Hematopoietic multipotent progenitor cell treated with erythropoietin and hydrocortisone succinate and interleukin-3 and kit ligand, for 15 days (in vitro differentiated cells): ENCODE results near the gene SSTR3.
A peak's percentile ranks its signal among the peaks of the same experiment; 100 is the strongest.
"Not testable (repeated sequence)": the region's sequence is repeated elsewhere in the genome, so short reads cannot be mapped to it uniquely, and the experiment has no call there.

Experiments
- DNase-seq: peaks from one replicate; pipeline ENCODE4 v3.0.0-alpha.2; 2015; ENCODE audit warnings: low spot score

The SSTR3 gene

DNA sequence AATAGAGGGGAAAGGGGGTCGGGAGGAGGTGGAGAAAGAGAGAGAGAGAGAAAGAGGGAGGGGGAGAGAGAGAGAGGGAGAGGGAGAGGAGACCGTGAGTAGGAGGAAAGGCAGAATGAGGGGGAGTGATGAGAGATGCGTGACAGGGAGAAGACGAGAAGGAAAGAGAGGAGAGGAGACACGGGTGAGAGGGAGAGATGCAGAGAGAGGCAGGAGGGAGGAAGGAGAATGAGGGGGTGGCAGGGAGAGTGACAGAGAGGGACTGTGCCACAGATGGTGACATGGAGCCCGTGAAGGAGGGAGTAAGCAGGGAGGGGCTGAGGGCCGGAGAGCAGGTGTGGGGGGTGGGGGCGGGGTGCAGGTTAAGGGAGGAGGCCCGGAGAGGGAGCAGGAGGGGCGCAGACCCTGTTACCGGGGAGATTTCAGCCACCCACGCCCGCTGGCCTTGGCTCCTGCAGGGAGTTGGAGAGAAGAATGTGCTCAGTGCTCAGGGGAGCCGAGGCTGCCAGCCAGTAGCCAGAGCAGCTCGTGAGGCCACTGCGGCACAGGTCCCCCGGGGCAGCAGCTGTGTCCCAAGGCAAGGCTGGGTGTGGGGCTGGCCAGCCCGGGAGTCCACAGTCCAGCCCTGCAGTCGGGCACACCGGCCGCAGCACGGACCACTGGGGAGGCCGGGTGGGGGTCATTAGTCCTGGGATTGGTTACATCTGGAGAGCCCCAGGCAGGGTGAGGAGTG lies at the start of gene SSTR3:
SSTR3 (minus strand) TSS at position 304 of the 733 bp plus-strand sequence. CDS start 4,674 bp downstream, outside the sequence.
- no peak for DNase-seq

DNA sequence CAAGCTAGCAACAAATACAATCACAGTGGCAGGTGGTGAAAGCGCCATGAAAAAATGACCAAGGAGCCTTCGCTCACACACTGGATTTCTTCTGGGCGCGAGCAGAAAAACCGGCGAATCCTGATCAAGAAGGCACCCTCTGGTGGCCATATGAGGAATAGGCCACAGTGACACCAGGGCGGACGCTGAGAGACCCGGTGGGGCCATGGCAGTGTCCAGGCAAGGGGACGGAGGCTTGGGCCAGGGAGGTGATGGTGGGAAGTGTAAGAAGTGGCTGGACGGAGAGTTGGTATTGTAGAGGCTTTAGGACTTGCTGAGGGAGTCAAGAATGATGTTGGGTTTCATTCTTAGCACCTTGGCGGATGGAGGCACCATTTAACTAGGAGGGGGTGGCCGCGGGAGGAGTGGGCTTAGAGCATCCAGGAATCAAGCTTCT lies 48.6 kb upstream of the SSTR3 start:
- DNase-seq, result peak; percentile 59

DNA sequence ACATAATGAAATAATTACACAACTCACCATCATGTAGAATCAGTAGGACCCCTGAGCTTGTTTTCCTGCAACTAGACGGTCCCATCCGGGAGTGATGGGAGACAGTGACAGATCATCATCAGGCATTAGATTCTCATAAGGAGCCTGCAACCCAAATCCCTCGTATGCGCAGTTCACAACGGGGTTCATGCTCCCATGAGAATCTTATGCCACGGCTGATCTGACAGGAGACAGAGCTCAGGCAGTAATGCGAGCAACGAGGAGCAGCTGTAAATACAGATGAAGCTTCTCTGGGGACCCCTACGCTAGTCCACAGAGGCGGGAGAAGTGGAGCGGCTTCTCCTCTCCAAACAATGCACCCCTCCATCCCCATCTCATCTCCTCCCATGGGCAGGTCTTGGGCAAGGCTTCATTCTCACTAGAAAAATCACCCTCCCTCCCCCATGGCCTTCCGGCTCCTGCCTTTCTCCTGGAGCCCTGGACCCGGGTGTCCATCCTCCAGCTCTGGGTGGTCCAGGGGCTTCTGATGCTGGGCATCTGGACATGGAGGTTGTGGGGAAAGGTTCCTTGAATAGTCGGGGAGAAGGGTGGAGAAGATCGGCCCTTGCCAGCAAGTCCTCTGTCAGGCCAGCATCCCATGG lies 48.0 kb upstream of the SSTR3 start:
- DNase-seq, result no peak

DNA sequence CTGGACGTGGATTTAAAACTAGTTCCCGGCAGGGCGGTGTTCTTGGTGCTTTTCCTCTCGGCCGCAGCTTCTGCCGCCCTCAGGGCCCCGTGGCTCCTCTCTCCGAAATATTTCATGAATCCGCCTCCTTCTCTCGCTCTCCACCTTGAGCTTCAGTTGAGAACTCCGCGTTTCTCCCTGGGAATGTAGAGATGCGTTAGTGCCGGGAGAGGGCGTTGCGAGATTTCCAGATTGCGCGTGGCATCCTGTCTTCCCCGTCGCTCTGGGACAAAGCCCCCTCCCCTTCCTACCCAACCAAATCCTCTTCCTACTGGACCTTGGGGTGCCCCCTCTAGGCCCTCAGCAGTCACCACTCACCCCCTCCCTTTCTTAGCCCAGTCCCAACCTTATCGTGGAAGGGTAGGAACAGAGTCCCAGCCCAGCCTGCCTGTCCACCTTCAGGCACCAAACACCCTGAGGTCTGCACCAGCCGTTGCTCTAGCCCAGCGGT lies 47.3 kb upstream of the SSTR3 start:
- DNase-seq, result no peak

DNA sequence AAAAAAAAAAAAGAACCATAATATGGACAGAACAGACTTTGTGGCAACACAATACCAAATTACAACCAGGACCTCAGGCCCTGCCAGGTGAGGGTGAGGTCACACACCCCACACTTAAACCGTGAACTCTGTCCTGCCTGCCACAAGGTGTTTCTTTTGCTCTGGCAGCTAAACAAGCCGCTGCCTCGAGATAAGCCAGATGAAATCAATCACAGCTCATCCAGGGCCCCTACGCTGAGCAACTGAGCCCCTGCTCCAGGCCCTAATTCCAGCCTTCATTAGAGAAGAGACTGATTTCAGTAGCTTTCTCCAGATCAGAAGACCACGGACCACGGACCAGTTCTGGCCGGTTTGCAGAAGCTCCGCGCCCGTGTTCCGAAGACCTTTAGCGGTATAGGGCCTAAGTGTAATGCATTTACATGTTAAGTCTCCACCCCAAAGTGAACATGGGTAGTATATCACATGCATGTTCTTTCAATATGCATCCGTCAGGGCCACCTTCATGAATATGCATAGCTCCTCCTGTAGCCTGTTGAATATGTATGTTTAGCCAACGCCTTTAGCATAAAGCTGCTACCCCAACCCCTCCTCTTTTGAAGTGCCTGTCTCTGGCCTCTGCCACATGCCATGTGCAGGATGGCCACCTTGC lies 46.6 kb upstream of the SSTR3 start:
- DNase-seq, result no peak

DNA sequence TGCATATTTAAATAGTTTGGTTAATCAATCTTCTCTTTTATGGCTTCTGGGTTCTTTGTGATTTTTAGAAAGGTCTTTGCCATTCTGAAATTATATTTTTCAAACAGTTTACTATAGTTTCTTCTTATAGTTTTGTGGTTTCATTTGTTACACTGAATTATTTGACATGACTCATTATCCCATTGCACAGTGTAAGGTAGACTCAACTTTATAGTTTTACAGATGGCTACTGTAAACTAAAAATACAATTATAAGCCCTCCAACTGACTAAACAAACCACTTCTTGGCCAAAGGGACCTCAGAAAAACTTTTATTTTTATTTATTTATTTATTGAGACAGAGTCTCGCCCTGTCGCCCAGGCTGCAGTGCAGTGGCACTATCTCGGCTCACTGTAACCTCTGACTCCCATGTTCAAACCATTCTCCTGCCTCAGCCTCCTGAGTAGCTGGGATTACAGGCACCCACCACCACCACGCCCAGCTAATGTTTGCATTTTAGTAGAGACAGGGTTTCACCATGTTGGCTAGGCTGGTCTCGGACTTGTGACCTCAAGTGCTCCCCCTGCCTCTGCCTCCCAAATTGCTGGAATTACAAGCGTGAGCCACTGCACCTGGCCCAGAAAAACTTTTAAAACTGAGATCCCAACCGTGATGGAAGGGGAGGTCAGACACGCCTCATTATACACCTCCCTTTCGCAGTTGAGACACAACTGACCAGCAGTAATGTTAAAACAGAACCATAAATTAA lies 45.9 kb upstream of the SSTR3 start:
- no peak for DNase-seq

DNA sequence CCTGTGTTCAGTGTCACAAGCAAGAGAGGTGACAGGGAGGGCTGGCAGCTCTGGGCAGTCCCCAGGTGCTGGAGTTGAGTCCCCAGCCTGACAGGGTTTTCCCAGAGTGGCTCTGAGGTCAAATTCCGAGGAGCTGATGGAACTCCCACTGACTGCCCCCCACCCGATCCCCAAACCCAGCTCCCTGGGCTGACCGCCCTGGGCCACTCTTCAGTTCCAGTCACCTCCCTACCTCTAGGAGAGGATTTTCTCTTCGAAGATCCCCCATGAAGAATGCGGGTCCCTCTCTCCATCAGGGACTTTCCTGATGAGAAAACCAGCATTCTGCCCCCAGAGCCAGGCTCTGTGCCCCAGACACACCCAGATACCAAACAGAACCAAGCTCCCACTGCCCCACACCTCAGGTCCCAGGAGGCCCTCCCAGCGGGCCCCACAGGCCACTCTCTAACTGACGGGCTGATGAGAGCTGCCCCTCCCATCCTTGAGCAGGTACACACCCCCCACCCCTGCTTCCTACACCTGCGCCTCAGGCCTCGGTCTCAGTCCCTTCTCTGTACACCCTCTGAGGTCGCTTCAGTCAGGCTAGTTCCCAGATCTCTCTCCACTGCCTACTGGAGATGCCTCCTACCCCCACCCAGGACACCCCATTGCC lies 43.9 kb upstream of the SSTR3 start:
- DNase-seq, result no peak

DNA sequence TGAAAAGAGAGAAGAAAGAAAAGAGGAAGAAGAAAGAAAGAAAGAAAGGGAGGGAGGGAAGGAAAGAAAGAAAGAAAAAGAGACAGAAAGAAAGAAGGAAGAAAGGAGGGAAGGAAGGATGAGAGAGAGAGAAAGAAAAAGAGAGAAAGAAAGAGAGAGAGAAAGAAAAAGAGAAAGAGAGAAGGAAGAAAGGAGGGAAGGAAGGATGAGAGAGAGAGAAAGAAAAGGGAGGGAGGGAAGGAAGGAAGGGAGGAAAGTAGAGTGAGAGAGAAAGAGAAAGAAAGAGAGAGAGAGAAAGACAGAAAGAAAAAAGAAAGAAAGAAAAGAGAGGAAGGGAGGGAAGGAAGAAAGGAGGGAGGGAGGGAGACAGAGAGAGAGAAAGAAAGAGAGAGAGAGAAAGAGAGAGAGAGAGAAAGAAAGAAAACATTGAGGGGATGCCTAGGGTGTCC lies 43.3 kb upstream of the SSTR3 start:
- DNase-seq, result no peak

DNA sequence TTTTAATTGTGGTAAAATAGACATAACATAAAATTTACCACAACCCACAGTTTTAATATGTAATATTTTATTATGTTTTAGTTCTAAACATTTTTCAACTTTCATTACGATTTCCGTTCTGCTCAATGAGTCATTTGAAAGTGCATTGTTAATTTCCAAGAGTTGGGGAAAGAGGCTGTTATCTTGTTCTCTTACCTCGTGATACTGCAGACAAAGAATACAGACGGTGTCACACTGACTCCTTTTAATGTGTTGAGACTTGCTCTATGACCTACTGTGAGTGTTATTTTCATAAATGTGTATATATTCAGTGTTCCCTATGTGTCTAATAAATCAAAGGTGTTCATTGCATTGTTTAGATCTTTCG lies 42.6 kb upstream of the SSTR3 start:
- DNase-seq, result no peak

DNA sequence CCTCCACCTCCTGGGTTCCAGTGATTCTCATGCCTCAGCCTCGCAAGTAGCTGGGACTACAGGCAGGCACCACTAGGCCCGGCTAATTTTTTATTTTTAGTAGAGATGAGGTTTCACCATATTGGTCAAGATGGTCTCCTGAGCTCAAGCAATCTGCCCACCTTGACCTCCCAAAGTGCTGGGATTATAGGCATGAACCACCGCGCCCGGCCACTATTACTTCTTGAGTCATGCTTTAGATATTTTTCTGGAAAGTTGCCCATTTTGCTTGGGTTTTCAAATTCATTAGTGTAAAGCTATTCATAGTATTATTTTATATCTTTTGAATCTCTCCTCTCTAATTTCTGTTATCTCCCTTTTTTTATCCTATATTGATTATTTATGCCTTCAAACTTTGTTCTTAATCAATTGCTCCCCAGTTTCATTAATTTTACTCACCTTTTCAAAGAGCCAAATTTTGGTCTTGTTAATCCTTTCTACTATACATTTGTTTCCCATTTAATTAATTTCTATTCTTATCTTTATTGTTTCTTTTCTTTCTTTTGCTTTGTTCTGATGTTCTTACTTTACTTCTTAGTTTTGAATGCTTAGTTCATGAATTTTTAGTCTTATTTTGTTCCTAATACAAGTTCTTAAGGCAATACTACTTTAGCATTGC lies 42.1 kb upstream of the SSTR3 start:
- peak; percentile 42 for DNase-seq

DNA sequence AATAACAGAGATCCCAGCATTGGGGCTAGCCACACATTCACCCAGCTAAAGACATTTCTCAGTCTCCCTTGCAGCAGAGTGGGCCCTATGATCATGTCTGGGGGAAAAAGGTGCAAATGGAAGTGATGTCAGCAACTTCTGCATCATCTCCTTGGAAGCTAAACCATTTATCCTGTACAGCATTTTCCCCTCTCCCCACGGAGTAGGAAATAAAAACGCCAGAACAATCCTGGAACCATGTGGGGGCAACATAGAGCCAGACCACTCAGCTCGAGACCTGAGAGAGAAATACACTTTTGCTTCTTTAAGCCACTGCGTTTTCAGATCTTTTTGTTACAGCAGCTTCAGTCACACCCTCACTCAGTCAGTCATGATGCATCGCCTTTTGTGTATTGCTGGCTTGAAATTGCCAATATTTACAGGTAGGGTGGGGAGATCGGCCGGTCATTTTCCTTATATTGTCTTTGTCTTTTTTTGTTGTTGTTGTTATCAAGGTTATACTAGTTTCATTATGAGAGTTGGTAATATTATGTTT lies 40.9 kb upstream of the SSTR3 start:
- DNase-seq, result no peak

DNA sequence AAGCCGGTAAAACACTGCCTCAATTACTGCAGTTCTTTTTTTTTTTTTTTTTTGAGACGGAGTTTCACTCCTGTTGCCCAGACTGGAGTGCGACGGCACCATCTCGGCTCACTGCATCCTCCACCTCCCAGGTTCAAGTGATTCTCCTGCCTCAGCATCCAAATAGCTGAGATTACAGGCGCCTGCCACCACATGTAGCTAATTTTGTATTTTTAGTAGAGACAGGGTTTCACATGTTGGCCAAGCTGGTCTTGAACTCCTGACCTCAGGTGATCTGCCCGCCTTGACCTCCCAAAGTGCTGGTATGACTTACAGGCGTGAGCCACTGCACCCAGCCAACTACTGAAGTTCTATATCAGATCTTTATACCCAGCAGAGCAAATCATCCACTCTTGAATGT lies 39.6 kb upstream of the SSTR3 start:
- not testable (repeated sequence) for DNase-seq

DNA sequence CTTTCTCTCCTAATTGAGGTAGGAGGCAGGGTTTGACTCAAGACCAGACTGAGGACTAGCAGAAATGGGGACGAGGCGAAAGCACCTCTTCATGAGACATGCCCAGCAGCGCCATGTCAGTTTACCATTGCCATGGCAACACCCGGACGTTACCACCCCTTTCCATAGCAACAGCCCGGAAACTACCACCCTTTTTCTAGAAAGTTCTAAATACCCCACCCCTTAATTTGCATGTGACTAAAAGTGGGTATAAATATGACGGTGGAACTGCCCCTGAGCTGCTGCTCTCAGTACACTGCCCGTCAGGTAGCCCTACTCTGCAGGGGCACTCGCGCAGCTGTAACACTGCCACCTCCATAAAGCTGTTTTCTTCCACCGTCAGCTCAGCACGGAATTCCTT lies 37.7 kb upstream of the SSTR3 start:
- DNase-seq, result no peak

DNA sequence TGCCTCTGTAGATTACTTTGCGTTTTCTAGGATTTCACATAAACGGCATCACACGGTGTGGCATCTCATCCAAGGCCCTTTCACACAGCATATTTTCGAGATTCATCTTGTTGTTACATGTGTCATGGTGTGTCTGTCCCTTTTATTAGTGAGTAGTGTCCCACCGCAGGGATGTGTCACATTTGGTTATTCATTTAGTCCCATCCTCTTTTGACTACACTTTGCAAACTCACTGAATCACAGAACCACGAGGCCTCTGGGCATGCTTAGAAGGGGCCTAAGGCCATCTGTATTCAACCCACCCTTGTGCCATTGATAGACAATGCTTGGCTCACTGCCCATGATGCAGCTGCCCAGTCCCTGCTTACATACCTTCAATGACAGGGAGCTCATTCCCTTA lies 36.0 kb upstream of the SSTR3 start:
- DNase-seq, result no peak

DNA sequence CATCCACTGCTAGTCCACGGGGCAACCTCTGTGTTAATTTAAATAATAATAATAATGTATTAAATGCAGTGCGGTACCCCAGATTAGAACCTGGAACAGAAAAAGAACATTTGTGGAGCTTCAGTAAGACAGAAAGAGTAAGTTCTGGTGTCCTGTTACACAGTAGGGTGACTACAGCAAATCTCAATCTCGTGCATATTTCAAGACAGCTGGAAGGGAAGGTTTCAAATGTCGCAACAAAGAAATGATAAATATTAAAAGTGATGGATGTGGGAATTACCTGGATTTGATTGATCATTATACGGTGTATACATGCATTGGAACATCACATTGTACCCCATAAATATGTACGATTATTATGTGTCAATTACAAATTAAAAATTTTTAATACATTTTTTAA lies 33.5 kb upstream of the SSTR3 start:
- no peak for DNase-seq

DNA sequence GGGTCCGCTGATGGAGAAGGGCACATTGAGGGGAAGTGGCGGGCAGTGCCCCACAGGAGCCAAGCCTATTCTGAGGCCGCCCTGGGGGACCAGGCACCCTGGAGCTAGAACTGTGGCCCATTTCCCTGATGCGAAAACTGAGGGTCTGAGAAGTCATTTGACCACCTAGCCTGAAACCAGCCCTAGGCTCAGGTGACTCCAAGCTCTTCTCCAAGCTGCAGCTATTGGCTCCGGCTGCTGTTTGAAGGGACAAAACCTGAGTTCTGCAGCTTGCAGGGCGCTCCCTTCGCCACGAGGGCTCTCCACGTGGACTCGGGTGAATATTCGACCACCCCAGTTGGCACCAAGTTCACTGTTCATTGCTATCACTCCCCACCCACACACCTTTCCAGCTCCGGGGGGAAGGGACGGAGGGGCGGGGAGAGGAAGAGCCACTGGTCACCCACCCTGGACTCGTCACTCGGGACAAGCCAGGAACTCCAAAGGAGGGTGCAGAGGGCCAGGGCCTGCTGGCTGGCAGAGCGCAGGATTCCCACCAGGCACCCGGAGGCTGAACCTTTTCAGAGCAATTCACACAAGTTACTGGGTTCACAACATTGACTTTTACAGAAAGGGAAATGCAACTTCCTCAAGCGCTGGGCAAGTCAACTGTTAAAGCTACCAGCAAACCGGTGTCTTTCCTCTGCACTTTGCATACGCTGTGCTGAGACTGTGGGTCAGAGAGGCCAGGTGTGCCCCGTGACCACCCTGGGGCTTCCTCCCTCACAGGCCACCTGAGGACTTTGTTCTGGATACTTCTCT lies 32.8 kb upstream of the SSTR3 start:
- no peak for DNase-seq

DNA sequence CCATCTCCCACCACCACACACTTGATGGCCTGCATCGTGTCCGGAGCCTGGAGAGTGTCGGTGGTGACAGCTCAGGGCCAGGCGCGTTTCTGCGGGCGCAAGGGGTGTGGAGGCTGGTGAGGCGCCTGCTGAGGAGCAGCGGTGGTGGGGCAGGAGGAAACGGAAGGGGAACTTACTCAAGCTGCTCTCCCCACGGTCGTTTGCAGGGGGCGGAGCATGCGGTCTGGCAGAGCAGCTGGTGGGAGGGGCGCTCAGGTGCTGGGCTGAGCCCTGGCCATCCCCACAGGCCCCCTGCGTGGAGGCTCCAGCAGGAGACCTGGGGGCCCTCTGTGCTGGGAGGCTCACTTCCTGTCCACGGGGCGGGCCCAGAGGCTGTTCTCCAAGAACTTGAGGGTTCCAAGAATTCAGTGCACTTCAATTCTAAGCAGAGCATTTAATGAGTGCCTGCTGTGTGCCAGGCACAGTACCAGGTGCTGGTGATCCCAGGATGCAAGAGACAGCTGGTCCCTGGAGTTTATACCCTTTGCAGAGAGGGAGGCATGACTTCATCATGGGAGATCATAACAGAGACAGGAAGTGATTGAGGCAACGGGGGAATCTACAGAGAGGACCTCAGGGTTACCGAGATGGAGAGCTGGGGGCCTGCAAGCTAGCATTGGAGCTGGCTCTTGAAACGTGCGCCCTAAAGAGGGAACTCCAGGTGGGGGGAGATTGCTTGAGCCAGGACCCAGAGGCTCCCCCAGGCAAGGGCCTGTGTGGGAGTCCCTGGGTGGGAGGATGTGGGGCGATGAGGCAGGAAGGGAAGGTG lies 32.0 kb upstream of the SSTR3 start, which contains the start of gene RAC2:
RAC2 (minus strand) TSS at position 156 of the 808 bp plus-strand sequence; CDS start at position 35, 121 bp downstream.
- DNase-seq, result peak; percentile 68

DNA sequence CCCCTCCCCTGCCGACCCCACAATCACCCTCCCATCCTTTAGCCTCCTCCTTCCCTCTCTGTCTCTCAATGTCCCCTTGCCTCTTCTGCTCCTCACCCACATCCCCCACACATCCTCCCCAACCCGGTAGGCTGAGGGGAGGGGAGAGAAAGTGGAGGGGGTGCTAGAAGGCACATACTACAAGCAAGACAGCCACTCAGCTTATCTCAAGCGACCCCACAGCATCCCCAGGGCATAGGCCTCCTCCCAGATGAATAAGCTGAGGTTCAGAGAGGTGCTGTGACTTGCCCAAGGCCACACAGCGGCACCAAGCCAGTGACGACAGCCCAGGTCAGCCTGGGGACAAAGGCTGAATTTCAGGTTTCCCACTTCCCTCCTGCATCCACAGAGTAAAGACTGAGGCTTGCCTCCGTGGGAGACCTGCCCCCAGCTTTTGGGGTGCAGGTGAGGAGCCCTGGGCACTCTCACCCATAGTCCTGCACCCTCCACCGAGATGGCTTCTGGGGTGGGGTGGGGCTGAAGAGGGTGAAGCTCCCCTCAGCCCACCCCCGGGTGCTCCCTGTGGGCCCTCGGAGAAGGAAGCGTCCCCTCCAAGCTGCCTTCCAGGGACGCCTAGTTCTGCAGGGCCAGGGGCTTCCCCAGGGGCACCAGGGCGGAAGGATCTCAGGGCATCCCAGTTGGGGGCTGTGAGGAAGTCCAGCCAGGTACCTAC lies 31.3 kb upstream of the SSTR3 start:
- DNase-seq, result no peak
